Activated T-cell treated with anti-CD3 and anti-CD28 coated beads, Interleukin-2, amount 50 U/mL, for 48 hours (primary cell): ENCODE results near the gene KMT2D.

Experiments
- DNase-seq, 2 experiments: peaks; one replicate each; pipeline ENCODE4 v3.0.0-alpha.2; 2020

Gene KMT2D

DNA sequence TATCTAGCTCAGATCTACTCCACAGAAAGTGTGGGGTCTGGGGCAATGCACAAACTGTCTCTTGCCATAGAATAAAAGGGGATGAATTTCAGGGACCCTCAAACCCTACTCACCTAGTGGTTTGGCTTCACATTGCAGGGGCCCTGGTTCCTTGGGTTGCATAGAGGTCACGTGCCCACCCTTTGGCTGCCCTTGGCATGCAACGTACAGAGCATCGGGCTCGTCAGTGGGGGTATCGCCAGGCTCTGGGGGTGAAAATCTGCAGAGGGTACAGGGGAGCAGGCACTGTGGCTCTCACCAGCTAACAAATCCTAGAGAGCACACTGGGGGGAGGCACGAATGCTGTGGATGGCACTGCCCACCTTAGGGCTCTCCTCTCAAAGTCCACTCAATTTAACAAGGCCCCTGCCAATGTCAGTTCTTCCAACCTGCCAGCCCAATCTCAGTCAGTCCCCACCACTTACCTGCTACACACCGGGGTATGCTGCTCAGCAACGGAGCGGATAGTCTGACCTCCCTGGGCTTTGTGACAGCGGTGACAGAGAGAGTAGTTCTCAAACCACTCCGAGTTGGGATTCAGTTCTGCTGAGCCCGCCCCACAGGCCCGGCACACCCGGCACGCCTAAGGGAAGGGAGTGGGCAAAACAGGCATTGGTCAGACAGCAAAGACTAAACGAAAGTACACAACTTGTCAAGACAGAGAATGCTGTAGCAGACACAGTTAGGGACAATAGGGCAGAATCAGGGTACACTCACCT, 8.0 kb downstream of the KMT2D start:
- no peak for DNase-seq

DNA sequence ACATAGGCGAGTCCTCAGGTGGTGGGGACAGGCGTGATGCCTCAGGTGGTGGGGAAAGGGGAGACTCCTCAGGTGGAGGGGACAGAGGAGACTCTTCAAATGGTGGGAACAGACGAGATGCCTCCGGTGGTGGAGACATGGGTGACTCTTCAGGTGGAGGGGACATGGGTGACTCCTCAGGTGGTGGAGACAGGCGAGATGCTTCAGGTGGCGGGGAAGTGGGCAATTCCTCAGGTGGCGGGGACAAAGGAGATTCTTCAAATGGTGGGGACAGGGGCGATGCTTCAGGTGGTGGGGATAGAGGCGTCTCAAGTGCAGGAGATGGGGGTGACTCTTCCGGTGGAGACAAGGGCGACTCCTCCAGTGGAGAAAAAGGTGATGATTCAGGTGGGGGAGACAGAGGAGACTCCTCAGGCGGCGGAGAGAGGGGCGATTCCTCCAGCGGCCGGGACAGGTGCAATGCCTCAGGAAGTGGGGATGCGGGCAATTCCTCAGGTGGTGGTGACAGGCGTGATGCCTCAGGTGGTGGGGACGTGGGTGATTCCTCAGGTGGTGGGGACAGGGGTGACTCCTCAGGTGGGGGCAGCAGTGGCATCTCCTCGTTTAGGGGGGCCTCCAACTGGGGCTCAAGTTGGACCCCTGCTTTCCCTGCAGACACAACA, 8.7 kb downstream of the KMT2D start:
- DNase-seq = no peak

DNA sequence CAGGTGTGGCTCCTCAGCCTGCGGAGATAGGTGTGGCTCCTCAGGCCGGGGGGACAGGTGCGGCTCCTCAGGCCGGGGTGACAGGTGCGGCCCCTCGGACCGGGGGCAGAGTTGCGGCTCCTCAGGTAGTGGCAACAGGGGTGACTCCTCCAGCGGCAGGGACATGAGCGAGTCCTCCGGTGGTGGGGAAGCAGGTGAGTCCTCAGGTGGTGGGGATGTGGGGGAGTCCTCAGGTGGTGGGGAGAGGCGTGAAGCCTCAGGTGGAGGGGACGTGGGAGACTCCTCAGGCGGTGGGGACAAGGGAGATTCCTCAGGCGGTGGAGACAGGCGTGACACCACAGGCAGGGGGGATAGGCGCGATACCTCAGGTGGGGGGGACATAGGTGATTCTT, 9.2 kb downstream of the KMT2D start:
- no peak for DNase-seq

GRCh38 chr12:49050507-49051372, 9.9 kb downstream of the KMT2D start:
- DNase-seq = no peak

GRCh38 chr12:49049566-49050224, 10.9 kb downstream of the KMT2D start:
- no peak for DNase-seq

- no peak for DNase-seq
Measured at GRCh38 chr12:49048953-49049352, 11.6 kb downstream of the KMT2D start.

DNA sequence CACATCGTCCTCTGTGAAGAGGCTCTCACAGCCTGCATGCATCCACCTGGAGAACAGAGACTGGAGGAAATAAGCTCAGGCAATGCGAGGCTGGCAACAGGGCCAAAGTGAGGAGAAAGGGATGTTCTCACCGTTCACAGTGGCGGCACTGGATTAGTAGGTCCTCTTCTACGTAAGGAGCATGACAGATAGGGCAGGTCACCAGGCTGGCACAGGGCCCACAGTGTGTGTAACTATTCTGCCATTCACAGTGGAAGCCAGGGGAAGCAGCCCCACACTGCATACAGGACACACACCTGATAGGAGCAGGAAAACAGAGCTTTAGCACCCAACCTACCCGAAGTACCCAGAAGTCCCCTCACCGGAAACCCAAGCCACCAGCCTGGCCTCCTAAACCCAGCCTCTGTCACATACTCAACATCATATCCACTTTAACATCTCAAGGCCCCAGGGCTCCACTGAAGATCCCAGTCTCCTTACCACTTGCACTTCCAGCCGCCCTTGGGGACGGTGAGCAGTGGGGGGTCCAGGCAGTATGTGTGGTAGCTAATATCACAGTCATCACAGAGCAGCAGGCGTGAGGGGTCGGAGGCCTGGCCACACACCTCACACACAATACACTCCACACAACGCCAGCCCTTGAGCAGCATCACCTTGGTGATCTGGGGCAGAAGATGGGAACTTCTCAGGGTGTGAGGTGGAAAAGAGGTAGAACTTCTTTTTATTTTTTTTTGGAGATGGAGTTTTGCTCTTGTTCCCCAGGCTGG, 14.3 kb downstream of the KMT2D start:
- DNase-seq = no peak

DNA sequence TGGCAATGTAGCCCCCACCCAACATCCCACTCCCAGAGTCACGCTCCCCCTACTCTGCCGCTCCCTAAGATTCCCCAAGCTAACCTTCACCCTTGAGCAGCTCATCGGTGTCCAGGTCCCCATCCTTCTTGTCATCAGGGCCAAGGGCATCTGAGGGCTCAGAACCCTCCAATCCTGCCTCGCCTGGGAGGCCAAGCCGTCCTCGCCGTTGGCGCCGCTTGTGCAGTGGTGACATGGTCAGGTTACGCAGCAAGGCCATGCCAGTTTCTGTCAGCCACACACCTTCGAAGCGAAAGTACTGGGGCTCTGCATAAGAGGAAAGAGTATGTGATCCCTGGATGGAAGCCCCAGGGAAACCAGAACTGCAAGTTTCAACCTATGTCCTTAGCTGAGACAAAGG, 15.9 kb downstream of the KMT2D start:
- DNase-seq = no peak

- DNase-seq = peak; percentile 86 to 89
Measured at GRCh38 chr12:49043856-49044258, 16.7 kb downstream of the KMT2D start.

DNA sequence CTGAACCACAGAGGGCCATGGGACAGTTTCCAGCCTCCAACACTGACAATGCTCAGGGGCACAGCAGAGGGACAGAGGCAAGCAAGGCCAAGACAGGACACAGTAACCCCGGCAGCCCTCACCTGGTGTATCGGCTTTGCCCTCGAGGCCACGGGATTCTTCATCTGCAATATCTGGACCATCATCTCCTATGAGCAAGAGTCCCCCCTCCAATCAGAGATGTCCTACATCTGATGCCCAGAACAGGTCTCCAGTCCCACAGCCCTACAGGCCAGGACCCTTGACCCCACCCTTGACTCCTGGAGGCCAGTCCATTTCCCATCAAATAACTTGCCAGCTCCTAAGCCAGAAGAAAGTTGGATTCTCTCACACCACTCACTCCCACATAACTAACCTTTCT, 17.4 kb downstream of the KMT2D start:
- no peak for DNase-seq

- DNase-seq = no peak
Measured at GRCh38 chr12:49041881-49042484, 18.6 kb downstream of the KMT2D start.

- no peak for DNase-seq
Measured at GRCh38 chr12:49041036-49041880, 19.3 kb downstream of the KMT2D start.

DNA sequence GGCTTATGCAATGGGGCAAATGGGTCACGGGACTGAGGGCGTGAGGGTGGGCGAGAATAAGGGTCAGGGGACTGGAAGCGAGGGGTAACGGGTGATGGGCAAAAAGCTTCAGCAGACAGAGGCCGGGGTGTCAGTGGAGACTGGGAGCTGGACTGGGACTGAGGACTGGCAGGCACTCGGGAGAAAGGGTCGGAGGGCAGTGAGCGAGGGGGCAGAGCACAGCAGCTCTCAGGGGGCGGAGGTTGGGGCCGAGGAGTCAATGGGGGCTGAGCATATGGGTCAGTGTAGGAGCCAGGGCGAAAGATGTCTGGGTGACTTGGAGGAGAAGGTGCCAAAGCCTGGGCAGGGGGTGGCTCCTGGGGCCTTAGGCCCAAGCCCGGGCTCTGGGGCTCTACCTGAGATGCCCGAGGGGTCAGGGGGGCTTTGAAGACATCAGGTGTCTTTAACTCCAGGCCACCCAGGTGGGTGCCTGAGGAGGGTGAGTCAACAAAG, 20.2 kb downstream of the KMT2D start:
- DNase-seq = no peak

- DNase-seq = no peak
Measured at GRCh38 chr12:49039421-49040363, 20.9 kb downstream of the KMT2D start.

- no peak for DNase-seq
Measured at GRCh38 chr12:49038291-49038955, 22.2 kb downstream of the KMT2D start.

DNA sequence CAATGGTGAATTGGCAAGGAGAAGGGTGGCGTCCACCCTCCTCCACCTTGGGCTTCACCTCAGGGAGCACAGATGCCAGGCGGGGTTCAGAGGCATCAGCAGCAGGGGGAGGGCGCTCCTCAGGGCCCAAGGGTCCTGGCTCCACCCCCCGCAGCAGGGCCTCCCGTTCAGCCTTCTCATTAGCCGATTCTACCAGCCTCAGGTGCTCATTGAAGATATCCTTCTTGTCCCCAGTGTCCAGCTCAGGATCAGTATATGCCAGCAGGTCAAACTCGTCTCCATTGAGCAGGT, 22.7 kb downstream of the KMT2D start:
- DNase-seq = no peak

- DNase-seq = no peak
Measured at GRCh38 chr12:49037111-49037946, 23.3 kb downstream of the KMT2D start.

GRCh38 chr12:49036029-49036428, 24.6 kb downstream of the KMT2D start:
- DNase-seq = no peak
